Measurements from ENCODE around the gene DUSP15.
A peak's percentile ranks its signal among the peaks of the same experiment; 100 is the strongest.
"Not testable (repeated sequence)": the region's sequence is repeated elsewhere in the genome, so short reads cannot be mapped to it uniquely, and the experiment has no call there.

Gene DUSP15

DNA sequence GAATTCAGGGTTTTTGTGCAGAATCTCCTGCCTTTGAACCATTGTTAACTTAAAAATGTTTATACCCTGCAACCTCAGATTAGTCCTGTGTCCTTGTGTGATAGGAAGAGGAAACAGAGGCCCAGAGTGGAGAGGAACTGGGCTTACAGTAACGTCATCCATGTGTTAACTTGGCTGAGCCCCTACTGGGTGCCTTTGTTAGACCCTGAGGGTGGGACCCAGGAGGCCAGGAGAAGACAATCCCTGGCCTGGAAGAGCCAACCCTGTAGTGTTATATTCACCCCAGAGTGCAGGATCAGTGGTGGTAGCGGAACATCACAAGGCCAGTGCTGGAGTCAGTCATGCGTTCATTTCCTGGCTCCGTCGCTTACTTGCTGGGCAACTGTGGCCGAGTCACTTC lies 40.6 kb downstream of the DUSP15 start:
- Mint-ChIP-seq H3K27ac (no peak overlapping the region), H3K4me3 (no peak overlapping the region), H3K9me3 (no peaks in the 10 kb centered on the region), H3K27me3 (peaks cover 9% of the 10 kb centered on the region), H3K36me3 (no peaks in the 10 kb centered on the region), H3K4me1 (peaks cover 7% of the 10 kb centered on the region)
- ATAC-seq: no peak

DNA sequence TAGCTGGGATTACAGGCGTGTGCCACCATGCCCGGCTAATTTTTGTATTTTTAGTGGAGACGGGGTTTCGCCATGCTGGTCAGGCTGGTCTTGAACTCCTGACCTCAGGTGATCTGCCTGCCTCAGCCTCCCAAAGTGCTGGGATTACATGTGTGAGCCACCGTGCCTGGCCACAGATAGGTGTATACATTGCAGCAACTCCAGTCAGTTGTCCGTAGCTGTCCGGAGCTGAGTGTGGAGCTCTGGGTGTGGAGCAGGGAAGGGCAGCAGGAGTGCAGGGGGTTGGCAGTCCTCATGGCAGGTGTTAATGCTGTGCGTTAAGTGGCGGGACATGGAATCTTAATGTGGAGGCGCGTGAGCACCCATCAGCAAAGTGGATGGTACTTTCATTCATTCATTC lies 42.3 kb downstream of the DUSP15 start:
- not testable (repeated sequence) for H3K27me3 Mint-ChIP-seq, H3K4me3 Mint-ChIP-seq, H3K36me3 Mint-ChIP-seq, ATAC-seq, H3K9me3 Mint-ChIP-seq, H3K27ac Mint-ChIP-seq, H3K4me1 Mint-ChIP-seq

DNA sequence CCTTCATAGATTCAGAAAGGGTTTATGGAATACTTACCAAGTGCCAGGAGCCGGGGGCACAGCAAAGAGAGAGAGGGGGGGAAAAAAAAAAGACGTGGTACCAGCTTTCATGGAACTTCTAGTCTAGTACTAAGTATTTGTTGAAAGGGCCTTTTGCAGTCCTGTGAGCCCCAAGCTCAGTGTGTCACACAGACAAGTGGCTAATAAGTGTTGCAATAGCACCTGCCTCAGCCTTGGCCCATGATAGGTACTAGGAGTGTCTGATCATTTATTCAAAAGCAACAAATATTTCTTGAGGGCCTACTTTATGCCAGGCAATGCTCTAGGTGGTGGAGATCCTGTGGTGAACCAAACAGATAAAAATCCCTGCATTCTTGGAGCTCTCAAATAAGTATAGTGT lies 43.3 kb downstream of the DUSP15 start:
- Mint-ChIP-seq H3K27me3 (no peaks in the 10 kb centered on the region), H3K27ac (no peak overlapping the region), H3K4me1 (peaks cover 7% of the 10 kb centered on the region), H3K4me3 (no peak overlapping the region), H3K9me3 (no peaks in the 10 kb centered on the region), H3K36me3 (no peaks in the 10 kb centered on the region)
- no peak for ATAC-seq

DNA sequence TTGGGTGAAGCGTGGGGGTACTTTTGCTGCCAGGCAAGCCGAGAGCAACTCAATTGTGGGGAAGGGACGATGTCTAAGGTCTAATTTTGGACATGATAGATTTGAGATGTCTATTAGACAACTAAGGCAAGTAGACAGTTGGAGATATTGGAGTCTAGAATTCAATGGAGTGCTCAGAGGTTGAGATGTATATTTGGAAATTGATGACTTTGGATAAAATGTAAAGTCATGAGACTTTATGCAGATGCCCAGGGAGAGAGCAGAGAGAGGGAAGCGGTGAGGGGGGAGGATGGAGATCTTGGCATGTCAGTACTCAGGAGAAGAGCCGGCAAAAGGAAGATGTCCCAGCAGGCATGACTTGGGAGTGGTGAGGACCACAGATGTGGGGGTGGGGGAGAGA lies 44.3 kb downstream of the DUSP15 start:
- no peak for ATAC-seq
- no peak overlapping the region for H3K27ac Mint-ChIP-seq
- no peaks in the 10 kb centered on the region for H3K27me3 Mint-ChIP-seq
- H3K36me3 Mint-ChIP-seq: no peaks in the 10 kb centered on the region
- H3K4me3 Mint-ChIP-seq: no peak overlapping the region
- no peaks in the 10 kb centered on the region for H3K9me3 Mint-ChIP-seq
- peaks cover 7% of the 10 kb centered on the region for H3K4me1 Mint-ChIP-seq

DNA sequence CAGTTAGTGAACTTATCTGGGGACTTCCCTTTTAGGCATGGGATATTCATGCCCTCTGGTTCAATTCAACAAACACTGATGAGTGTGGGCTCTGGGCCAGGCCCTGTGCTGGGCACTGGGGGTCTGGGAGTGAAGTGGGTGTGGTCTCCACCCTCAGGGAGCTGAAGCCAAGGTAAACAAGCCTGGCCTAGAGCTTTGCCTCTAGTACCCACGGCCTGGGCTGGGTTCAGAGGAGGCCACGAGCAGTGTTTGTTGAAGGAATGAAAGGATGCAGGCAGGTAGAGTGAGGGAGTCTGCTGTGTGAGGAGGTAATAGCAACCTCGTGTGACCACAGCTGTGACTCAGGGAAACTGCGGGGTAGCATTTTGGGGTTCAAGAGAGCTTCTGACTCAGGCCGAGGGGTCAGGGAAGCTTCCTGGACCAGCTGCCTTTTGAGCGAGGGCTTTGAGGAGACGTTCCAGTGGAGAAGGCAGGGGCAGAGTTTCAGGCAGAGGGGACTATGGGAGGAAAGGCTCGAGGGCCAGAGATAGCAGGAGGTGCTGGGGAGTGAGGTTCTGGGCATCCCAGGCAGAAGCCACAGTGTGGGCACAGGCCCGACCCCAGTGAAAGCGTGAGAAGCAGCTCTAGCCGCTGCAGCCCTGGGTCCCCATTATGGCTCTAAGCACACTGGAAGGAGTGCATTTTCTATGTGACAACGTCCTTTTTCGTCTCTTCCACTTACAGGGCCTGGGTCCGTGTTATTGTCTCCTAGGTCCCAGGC lies 45.6 kb downstream of the DUSP15 start:
- no peak for ATAC-seq
- Mint-ChIP-seq H3K9me3 (no peaks in the 10 kb centered on the region), H3K27ac (no peak overlapping the region), H3K4me1 (peaks cover under 1% of the 10 kb centered on the region), H3K4me3 (no peak overlapping the region), H3K27me3 (no peaks in the 10 kb centered on the region), H3K36me3 (no peaks in the 10 kb centered on the region)

DNA sequence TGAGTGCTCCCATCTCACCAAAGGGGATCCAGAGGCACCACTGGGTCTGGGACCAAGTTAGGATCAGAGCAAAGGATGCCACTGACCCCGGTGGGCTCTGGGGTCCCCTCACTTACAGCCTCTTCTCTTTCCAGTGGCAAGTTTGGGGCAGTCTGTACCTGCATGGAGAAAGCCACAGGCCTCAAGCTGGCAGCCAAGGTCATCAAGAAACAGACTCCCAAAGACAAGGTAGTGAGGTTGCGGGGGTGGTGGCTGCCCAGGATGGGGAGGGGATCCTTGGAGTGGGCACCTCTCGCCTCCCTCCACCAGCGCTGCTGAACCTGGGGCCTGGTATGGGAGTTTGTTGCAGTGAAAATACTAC lies 46.2 kb downstream of the DUSP15 start:
- Mint-ChIP-seq H3K27ac (no peak overlapping the region), H3K27me3 (no peaks in the 10 kb centered on the region), H3K4me1 (no peaks in the 10 kb centered on the region), H3K9me3 (no peaks in the 10 kb centered on the region), H3K4me3 (no peak overlapping the region), H3K36me3 (no peaks in the 10 kb centered on the region)
- ATAC-seq: no peak

DNA sequence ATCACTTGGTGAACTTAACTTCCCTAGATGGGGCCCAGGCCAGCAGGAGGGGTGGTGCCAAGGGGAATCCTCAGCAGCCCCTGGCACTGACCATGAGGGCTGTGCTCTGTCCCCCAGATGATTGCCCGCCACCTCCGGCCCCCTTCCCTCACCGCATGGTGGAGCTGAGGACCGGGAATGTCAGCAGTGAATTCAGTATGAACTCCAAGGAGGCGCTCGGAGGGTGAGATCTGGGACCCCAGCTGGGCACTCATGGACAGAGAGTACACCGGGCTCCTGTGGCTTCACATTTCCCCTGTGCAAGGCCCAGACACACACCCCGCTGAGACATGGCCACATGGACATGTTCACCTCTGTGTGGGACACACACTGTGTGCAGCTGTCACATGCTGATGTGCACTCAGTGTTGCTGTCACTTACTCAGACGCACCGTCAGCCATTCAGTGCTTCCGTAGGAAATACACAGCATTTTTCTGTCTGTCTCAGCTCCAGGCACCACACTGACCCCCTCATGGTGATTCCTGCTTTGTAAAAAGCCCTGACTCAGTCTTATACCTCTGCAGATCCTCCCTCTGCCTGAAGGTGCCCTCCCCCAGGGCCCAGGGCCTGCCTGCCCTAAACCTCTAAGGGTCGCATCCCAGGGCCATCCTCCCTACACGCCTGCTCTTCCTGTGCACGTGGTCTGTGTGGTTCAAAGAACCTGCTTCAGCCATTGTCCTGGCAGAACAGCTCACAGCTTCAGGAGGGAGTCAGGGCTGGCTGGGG lies 46.8 kb downstream of the DUSP15 start:
- Mint-ChIP-seq H3K36me3 (no peaks in the 10 kb centered on the region), H3K4me3 (no peak overlapping the region), H3K27ac (no peak overlapping the region), H3K27me3 (no peaks in the 10 kb centered on the region), H3K9me3 (no peaks in the 10 kb centered on the region), H3K4me1 (no peaks in the 10 kb centered on the region)
- no peak for ATAC-seq

DNA sequence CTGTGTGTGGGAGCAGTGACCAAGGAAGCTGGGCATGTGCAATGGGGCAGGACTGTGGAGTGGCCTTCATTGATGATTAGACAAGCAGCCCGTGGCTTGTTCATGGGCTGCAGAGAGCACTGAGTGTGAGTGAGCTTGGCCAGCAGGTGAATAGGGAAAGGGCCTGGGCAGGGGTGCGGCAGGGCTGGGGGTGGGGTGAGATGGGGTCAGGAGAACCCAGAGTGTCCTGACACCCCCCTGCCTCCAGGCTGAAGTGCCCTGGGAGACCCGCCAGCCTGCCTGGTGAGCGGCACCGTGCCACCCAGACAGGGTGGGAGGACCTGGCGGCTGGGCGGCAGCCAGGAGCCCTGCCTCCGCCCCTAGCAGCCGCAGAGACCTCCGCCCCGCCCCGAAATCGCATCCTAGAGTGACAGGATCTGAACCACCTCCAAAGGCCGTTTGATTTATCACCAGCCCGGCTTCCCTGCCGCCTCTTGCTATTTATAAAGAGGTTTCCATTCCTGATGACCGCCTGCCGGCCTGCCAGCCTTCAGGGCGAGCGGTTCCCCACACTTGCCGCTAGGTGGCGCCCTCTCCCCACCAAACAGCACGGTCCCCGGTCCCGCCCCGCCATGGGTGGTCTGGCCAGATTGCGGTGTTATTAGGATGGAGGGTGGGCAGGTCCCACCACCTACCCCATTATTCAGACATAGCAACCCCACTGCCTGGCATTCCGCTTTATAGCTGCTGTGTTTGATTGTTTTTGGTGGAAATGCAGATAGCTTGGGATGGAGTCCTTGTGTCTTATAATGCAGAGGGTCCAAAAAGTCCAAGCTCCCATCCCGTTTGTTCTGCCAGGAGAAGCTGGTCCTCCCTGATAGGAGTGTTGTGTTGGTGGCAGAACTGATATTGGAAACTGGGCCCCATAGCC lies 47.7 kb downstream of the DUSP15 start:
- no peaks in the 10 kb centered on the region for H3K27me3 Mint-ChIP-seq
- H3K27ac Mint-ChIP-seq: no peak overlapping the region
- H3K4me1 Mint-ChIP-seq: no peaks in the 10 kb centered on the region
- H3K9me3 Mint-ChIP-seq: no peaks in the 10 kb centered on the region
- no peak overlapping the region for H3K4me3 Mint-ChIP-seq
- ATAC-seq: peak; percentile 84
- H3K36me3 Mint-ChIP-seq: no peaks in the 10 kb centered on the region

DNA sequence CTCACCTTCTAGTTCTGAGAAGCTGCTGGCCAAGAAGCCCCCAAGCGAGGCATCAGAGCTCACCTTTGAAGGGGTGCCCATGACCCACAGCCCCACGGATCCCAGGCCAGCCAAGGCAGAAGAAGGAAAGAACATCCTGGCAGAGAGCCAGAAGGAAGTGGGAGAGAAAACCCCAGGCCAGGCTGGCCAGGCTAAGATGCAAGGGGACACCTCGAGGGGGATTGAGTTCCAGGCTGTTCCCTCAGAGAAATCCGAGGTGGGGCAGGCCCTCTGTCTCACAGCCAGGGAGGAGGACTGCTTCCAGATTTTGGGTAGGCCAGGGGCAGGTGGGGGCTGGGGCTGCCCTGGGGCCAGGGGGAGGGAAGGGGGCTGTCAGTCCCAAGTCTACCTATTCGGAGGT lies 48.9 kb downstream of the DUSP15 start:
- no peak for ATAC-seq
- Mint-ChIP-seq H3K36me3 (no peaks in the 10 kb centered on the region), H3K27me3 (no peaks in the 10 kb centered on the region), H3K4me1 (no peaks in the 10 kb centered on the region), H3K4me3 (no peak overlapping the region), H3K27ac (no peak overlapping the region), H3K9me3 (no peaks in the 10 kb centered on the region)

DNA sequence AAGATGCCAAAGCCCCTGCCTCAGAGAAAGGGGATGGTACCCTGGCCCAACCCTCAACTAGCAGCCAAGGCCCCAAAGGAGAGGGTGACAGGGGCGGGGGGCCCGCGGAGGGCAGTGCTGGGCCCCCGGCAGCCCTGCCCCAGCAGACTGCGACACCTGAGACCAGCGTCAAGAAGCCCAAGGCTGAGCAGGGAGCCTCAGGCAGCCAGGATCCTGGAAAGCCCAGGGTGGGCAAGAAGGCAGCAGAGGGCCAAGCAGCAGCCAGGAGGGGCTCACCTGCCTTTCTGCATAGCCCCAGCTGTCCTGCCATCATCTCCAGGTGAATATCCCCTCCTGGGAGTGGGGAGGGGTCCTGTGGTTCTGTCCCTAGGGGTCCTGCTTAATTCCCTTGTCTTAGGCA lies 50.1 kb downstream of the DUSP15 start:
- no peaks in the 10 kb centered on the region for H3K4me1 Mint-ChIP-seq
- ATAC-seq: no peak
- no peak overlapping the region for H3K4me3 Mint-ChIP-seq
- H3K27me3 Mint-ChIP-seq: no peaks in the 10 kb centered on the region
- no peak overlapping the region for H3K27ac Mint-ChIP-seq
- no peaks in the 10 kb centered on the region for H3K9me3 Mint-ChIP-seq
- H3K36me3 Mint-ChIP-seq: no peaks in the 10 kb centered on the region

DNA sequence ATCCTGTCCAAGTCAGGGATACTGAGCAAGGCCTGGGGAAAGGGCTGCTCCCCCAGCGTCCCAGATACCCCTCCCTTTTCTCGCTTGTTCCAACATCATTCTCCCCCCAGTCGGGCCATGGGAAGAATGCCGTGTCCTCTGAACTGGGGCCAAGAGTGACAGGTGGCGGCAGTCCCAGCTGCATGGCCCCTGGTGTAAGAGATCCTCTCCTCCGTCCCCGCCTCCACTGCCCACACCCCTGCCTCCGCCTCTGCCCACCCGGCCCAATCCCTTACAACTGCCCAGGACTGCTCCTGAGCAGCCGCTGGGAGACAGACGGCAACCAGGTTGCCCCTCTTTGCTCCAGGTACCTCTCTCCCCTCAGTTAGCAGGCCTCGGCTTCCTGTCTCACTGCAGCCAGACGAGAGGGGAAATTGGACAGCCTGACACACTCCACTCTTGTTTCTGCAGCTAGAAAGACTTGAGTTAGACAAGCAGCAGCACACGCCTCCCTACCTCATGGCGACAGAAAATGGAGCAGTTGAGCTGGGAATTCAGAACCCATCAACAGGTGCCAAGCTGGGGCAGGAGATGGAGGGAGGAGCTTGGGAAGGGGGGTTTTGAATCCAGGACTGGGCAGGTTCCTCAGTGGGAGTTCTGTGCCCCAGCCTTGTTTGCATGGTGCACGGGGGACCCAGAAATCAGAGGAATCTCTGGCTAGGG lies 51.1 kb downstream of the DUSP15 start, which contains the start of gene MYLK2:
TSS of gene MYLK2 (plus strand) at position 274 of the 702 bp plus-strand sequence. CDS start at position 499, 225 bp downstream.
- no peaks in the 10 kb centered on the region for H3K36me3 Mint-ChIP-seq
- H3K4me3 Mint-ChIP-seq: no peak within 1 kb of the TSS
- no peaks in the 10 kb centered on the region for H3K27me3 Mint-ChIP-seq
- no peak for ATAC-seq
- H3K9me3 Mint-ChIP-seq: no peaks in the 10 kb centered on the region
- H3K27ac Mint-ChIP-seq: no peak within 1 kb of the TSS
- H3K4me1 Mint-ChIP-seq: no peaks in the 10 kb centered on the region

DNA sequence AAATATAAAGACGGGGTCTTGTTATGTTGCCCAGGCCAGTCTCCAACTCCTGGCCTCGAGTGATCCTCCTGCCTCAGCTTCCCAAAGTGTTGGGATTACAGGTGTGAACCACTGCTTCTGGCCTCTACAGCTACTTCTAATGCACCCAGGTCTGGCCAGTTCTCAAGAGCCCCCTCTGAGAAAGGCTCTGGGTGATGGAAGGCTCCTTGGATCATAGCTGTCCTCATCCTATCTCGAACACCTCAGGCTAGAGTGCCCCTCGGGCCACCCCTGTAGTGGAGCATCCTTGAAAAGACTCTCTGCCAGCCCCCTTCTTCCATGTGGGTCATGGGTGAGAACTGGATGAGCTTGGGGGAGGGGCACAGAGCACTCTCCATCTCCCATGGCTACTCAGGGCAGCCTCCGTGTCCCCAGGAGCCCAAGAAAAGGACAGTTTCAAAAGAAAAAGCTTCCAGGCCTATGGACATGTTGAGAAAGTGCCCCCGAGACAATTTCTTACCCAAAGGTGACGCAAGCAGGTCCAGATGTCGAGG lies 51.9 kb downstream of the DUSP15 start:
- Mint-ChIP-seq H3K4me1 (no peaks in the 10 kb centered on the region), H3K27me3 (no peaks in the 10 kb centered on the region), H3K9me3 (no peaks in the 10 kb centered on the region), H3K27ac (no peak overlapping the region), H3K4me3 (no peak overlapping the region), H3K36me3 (no peaks in the 10 kb centered on the region)
- ATAC-seq: no peak

DNA sequence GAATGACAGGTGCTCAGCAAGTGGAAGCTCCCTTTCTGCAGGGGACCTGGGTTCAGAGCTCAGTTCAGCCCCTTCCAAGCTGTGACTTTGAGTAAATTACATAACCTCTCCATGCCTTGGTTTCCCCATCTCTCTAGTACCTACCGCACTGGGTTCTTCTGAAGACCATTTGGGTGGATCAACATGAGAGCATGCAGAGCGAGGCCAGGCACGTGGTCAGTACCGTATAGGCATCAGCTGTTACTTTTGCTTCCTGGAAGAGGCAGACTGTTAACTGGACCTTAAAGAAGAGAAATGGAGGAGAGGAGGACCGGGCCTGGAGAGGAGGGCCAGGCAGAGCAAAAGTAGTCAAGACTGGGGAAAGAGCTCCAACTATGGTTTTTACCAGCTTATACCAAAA lies 52.9 kb downstream of the DUSP15 start:
- no peaks in the 10 kb centered on the region for H3K9me3 Mint-ChIP-seq
- H3K27me3 Mint-ChIP-seq: no peaks in the 10 kb centered on the region
- H3K36me3 Mint-ChIP-seq: no peaks in the 10 kb centered on the region
- no peak for ATAC-seq
- H3K4me1 Mint-ChIP-seq: no peaks in the 10 kb centered on the region
- no peak overlapping the region for H3K27ac Mint-ChIP-seq
- H3K4me3 Mint-ChIP-seq: no peak overlapping the region

DNA sequence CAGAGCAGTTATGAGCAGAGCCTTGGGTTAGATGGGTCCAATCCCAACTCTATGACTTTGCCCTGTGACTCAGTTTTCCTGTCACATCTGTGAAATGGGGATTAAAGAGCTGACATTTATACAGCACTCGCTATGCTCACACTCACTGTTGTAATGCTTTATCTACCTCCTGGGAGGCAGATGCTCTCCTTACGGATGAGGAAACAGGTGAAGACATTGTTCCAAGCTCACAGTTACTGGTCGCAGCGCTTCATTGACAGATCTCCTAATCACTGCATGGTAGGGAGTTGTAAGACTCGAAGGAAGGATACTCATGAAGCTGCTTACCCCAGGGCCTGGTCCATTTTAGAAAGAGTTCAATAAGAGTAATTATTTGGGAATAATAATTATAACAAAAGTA lies 54.1 kb downstream of the DUSP15 start:
- no peaks in the 10 kb centered on the region for H3K9me3 Mint-ChIP-seq
- H3K36me3 Mint-ChIP-seq: no peaks in the 10 kb centered on the region
- no peak overlapping the region for H3K4me3 Mint-ChIP-seq
- H3K4me1 Mint-ChIP-seq: no peaks in the 10 kb centered on the region
- H3K27ac Mint-ChIP-seq: no peak overlapping the region
- H3K27me3 Mint-ChIP-seq: no peaks in the 10 kb centered on the region
- no peak for ATAC-seq
